Endothelial cell of umbilical vein (primary cell): ENCODE data around the gene SZT2. TPM values are rescaled to one million over a fixed set of nuclear protein-coding genes. Genes with fewer than 3 reads are reported as not detected.

Experiments
- BruUV-seq: library from RNA; stranded (reverse); fragments of 400-500 nt; replicated peaks from 2 replicates; lab custom pipeline; 2021; lab: Mats Ljungman, UMichigan
- CTCF ChIA-PET: fragments of 300-600, 350-600 bp; sonication (Branson Sonifier 250); formaldehyde crosslinking; loops from one replicate; lab custom pipeline; 2021; ENCODE audit warnings: antibody characterized with exemption, inconsistent platforms; lab: Charles Lee
- POLR2A ChIA-PET: fragments of 300-600, 350-600 bp; sonication (Branson Sonifier 250); formaldehyde crosslinking; loops from one replicate; lab custom pipeline; 2021; ENCODE audit warnings: antibody characterized with exemption, inconsistent platforms; lab: Charles Lee
- DNase-seq: peaks from one replicate; pipeline ENCODE4 v3.0.0-alpha.2; 2011; ENCODE audit warnings: low read depth, low spot score
- FAIRE-seq: peaks from 2 replicates; lab custom pipeline; 2011; peaks lifted over from hg19 to GRCh38; lab: Jason Lieb, UNC
- H2AFZ ChIP-seq: 2 replicates; pipeline ENCODE4 v1.6.0; 2012; ENCODE audit warnings: low read depth, low read length, control low read depth, inconsistent platforms
- H3K27ac ChIP-seq: 2 replicates; pipeline ENCODE4 v1.5.1; 2011; ENCODE audit warnings: low read depth, mild to moderate bottlenecking, control low read depth, low read length, moderate library complexity; ENCODE audit not compliant: insufficient read depth
- H3K27me3 ChIP-seq, 2 experiments: 2 replicates each; pipeline versions ENCODE4 v1.6.0 to v1.6.1; 2011; ENCODE audit warnings: low read length in 2 of 2, mixed read lengths in 1 of 2; ENCODE audit not compliant: control insufficient read depth in 2 of 2, insufficient read depth in 2 of 2
- H3K36me3 ChIP-seq, 2 experiments: 2 replicates in 1 of 2; 3 replicates in 1 of 2; pipeline ENCODE4 v1.5.1; 2011; ENCODE audit warnings: low read length in 2 of 2, mild to moderate bottlenecking in 1 of 2, moderate library complexity in 1 of 2; ENCODE audit not compliant: control insufficient read depth in 2 of 2, insufficient read depth in 2 of 2; ENCODE audit errors: extremely low read depth in 1 of 2
- H3K4me1 ChIP-seq: 3 replicates; pipeline ENCODE4 v1.5.1; 2011; ENCODE audit warnings: mild to moderate bottlenecking, low read length; ENCODE audit not compliant: control insufficient read depth, insufficient read depth; ENCODE audit errors: extremely low read depth
- H3K4me2 ChIP-seq: 2 replicates; pipeline ENCODE4 v1.6.1; 2011; ENCODE audit warnings: low read length, control low read depth, mixed read lengths; ENCODE audit not compliant: insufficient read depth
- H3K4me3 ChIP-seq, 3 experiments: fragments of 200-600 bp in 1 of 3; sonication (generic), shearing (Covaris generic) in 1 of 3; replicated peaks in 1 of 3; 2 replicates each; pipeline ENCODE4 v1.5.1; 2011 to 2016; ENCODE audit warnings: control low read depth in 3 of 3, low read length in 3 of 3, mild to moderate bottlenecking in 2 of 3, inconsistent platforms in 1 of 3, low read depth in 1 of 3, moderate library complexity in 1 of 3; ENCODE audit not compliant: insufficient read depth in 1 of 3
- H3K79me2 ChIP-seq: 2 replicates; pipeline ENCODE4 v1.6.0; 2012; ENCODE audit warnings: low read length, inconsistent platforms; ENCODE audit not compliant: control insufficient read depth, insufficient read depth
- H3K9ac ChIP-seq: replicated peaks from 2 replicates; pipeline ENCODE3; 2011; ENCODE audit warnings: low read length, control low read depth; ENCODE audit not compliant: insufficient read depth; ENCODE audit errors: extremely low read depth
- H3K9me1 ChIP-seq: replicated peaks from 3 replicates; pipeline ENCODE4 v1.6.0; 2011; ENCODE audit warnings: mild to moderate bottlenecking, low read length; ENCODE audit not compliant: control insufficient read depth, insufficient read depth; ENCODE audit errors: extremely low read depth
- H3K9me3 ChIP-seq: replicated peaks from 2 replicates; pipeline ENCODE4 v1.5.1; 2012; ENCODE audit warnings: low read length, inconsistent platforms; ENCODE audit not compliant: control insufficient read depth, insufficient read depth
- H4K20me1 ChIP-seq: replicated peaks from 2 replicates; pipeline ENCODE3; 2011; ENCODE audit warnings: mild to moderate bottlenecking, low read length; ENCODE audit not compliant: control insufficient read depth, insufficient read depth; ENCODE audit errors: extremely low read depth
- EZH2 ChIP-seq: IDR thresholded peaks from 2 replicates; pipeline ENCODE4 v1.6.1; 2012; ENCODE audit warnings: borderline replicate concordance, low read depth, mild to moderate bottlenecking, moderate library complexity, low read length, inconsistent platforms; ENCODE audit not compliant: severe bottlenecking
- FOS ChIP-seq: IDR thresholded peaks from 2 replicates; pipeline ENCODE4 v1.6.1; 2011; ENCODE audit warnings: mild to moderate bottlenecking, low read length, moderate library complexity, borderline replicate concordance; ENCODE audit not compliant: insufficient read depth
- GATA2 ChIP-seq: IDR thresholded peaks from 2 replicates; pipeline ENCODE4 v1.7.0; 2011; ENCODE audit warnings: low read depth, mild to moderate bottlenecking, moderate library complexity, mixed read lengths, low read length; ENCODE audit not compliant: insufficient read length, insufficient read depth
- JUN ChIP-seq: IDR thresholded peaks from 2 replicates; pipeline ENCODE4 v1.6.1; 2011; ENCODE audit warnings: borderline replicate concordance, low read depth; ENCODE audit not compliant: insufficient read length, insufficient read depth
- MYC ChIP-seq: IDR thresholded peaks from one replicate; pipeline ENCODE4 v1.6.1; 2011; ENCODE audit warnings: mild to moderate bottlenecking, low read depth, low read length
- POLR2A ChIP-seq: IDR thresholded peaks from 2 replicates; pipeline ENCODE4 v1.6.1; 2012; ENCODE audit warnings: low read depth, mild to moderate bottlenecking, control low read depth, low read length
- POLR2AphosphoS5 ChIP-seq: IDR thresholded peaks from 2 replicates; pipeline ENCODE4 v1.6.1; 2012; ENCODE audit warnings: low read depth, mild to moderate bottlenecking, control low read depth, low read length, moderate library complexity; ENCODE audit not compliant: insufficient read depth
- dilution Hi-C: fragments of 300-500 bp; cut with MboI; formaldehyde crosslinking; loops from one replicate; pipeline ENCODE4 v1.15.0; 2019; ENCODE audit warnings: low sequenced_read_pairs; ENCODE audit not compliant: extremely low pct_ligation_motif_present
- intact Hi-C: fragments of 100-400 bp; cut with micrococcal nuclease; formaldehyde crosslinking; loops from one replicate; pipeline ENCODE4 v1.10.0; 2022
- polyA plus RNA-seq, 4 experiments: library from polyadenylated mRNA; depleted of rRNA in 3 of 4; stranded (reverse) in 3 of 4; unstranded in 1 of 4; fragments of >200 nt; gene quantifications; 2 replicates each; pipeline versions ENCODE4 v1.2.1 to v1.2.3, GENCODE V29; 2011 to 2012; ENCODE audit warnings: missing spikeins in 1 of 4
- total RNA-seq: library from RNA; stranded (reverse); gene quantifications from 2 replicates; pipeline ENCODE4 v1.2.3, GENCODE V29; 2021
- TF ChIP-seq, protein P1 (sequence below), 2 donors: IDR thresholded peaks; 1 replicate in 1 of 2; 2 replicates in 1 of 2; pipeline ENCODE4 v1.5.1; 2011; ENCODE audit warnings: low read length in 2 of 2, mild to moderate bottlenecking in 2 of 2, moderate library complexity in 2 of 2, control low read depth in 1 of 2, inconsistent platforms in 1 of 2, low read depth in 1 of 2; ENCODE audit not compliant: insufficient read depth in 1 of 2; ENCODE audit errors: extremely low read depth in 1 of 2

Gene SZT2
- total and polyA plus RNA-seq, 2 donors (not counting 3 experiments of a cell fraction or from before 2014, with no cell fraction given): 11.4 to 49.9 TPM

- BruUV-seq: no TSS peak
- no peak for DNase-seq
- Histone ChIP-seq H3K4me3 (no peak overlapping the region), H3K27ac (no peak overlapping the region), H4K20me1 (no peaks in the 10 kb centered on the region), H3K4me1 (no peaks in the 10 kb centered on the region), H3K4me2 (no peak overlapping the region), H3K9ac (no peak overlapping the region), H3K9me3 (no peaks in the 10 kb centered on the region), H2AFZ (no peak overlapping the region), H3K27me3 (no peaks in the 10 kb centered on the region), H3K36me3 (peaks cover 0 to 38% of the 10 kb centered on the region in 2 experiments), H3K9me1 (no peaks in the 10 kb centered on the region), H3K79me2 (no peaks in the 10 kb centered on the region)
- ChIA-PET CTCF (interaction anchor here (1.6 kb wide), 1 partner anchor 209 kb away, joined by 5 read pairs; no protein-coding TSS in a partner anchor), POLR2A (no interaction called here)
- dilution Hi-C loops (no loop called here), intact Hi-C loops (no loop called here)
- FAIRE-seq: no peak
- TF ChIP-seq, protein P1, sequence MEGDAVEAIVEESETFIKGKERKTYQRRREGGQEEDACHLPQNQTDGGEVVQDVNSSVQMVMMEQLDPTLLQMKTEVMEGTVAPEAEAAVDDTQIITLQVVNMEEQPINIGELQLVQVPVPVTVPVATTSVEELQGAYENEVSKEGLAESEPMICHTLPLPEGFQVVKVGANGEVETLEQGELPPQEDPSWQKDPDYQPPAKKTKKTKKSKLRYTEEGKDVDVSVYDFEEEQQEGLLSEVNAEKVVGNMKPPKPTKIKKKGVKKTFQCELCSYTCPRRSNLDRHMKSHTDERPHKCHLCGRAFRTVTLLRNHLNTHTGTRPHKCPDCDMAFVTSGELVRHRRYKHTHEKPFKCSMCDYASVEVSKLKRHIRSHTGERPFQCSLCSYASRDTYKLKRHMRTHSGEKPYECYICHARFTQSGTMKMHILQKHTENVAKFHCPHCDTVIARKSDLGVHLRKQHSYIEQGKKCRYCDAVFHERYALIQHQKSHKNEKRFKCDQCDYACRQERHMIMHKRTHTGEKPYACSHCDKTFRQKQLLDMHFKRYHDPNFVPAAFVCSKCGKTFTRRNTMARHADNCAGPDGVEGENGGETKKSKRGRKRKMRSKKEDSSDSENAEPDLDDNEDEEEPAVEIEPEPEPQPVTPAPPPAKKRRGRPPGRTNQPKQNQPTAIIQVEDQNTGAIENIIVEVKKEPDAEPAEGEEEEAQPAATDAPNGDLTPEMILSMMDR (IDR thresholded peaks at IDR 0.05; ENCODE audit: extremely low read depth in 1 of 2, insufficient read depth in 1 of 2, low read depth in 1 of 2, low read length in 2 of 2): no peak
- TF ChIP-seq POLR2A (peak; percentile 12), MYC (no peak), FOS (no peak), EZH2 (no peak), GATA2 (no peak), POLR2AphosphoS5 (no peak), JUN (no peak)
Observed at GRCh38 chr1:43435146-43436145, 45.7 kb downstream of the SZT2 start.
